ENCODE measurements around the gene MVK.

- TF ChIP-seq CTCF (IDR thresholded peaks at IDR 0.05 in 4 of 5, conservative IDR thresholded peaks at IDR 0.05 in 1 of 5): no peak
- TF ChIP-seq POLR2A (IDR thresholded peaks at IDR 0.05): no peak
Measured at GRCh38 chr12:109529691-109530640, 43.6 kb upstream of the MVK start.

Data from gastrocnemius medialis (tissue), 4 donors.